MCF 10A (cell line): Measurements from ENCODE around the gene TRAF3IP3. TPM values are rescaled to one million over a fixed set of nuclear protein-coding genes. Genes with fewer than 3 reads are reported as not detected.

ENCODE experiments used
- BruUV-seq: library from RNA; stranded (reverse); fragments of 400-500 nt; replicated peaks from 2 replicates; lab custom pipeline; 2021; lab: Mats Ljungman, UMichigan
- CTCF ChIA-PET: fragments of 300-600 bp; sonication (Branson Sonifier 250); formaldehyde crosslinking; extraction: SDS; loops from one replicate; lab custom pipeline; 2021; ENCODE audit warnings: antibody characterized with exemption, inconsistent platforms; lab: Yijun Ruan, JAX
- POLR2A ChIA-PET: fragments of 300-600, 350-650 bp; sonication (Branson Sonifier 250); formaldehyde crosslinking; extraction: SDS; loops from one replicate; lab custom pipeline; 2020; ENCODE audit warnings: antibody characterized with exemption, inconsistent platforms; lab: Yijun Ruan, JAX
- DNase-seq: peaks from one replicate; pipeline ENCODE4 v3.0.0-alpha.2; 2018; ENCODE audit not compliant: unreplicated experiment
- H3K27ac Mint-ChIP-seq: one replicate; pipeline ENCODE4 v1.8.0; 2022; ENCODE audit warnings: mild to moderate bottlenecking, low read depth, mixed read lengths; ENCODE audit not compliant: unreplicated experiment
- H3K27me3 Mint-ChIP-seq: one replicate; pipeline ENCODE4 v1.8.0; 2022; ENCODE audit warnings: mixed read lengths; ENCODE audit not compliant: insufficient read depth, unreplicated experiment
- H3K36me3 Mint-ChIP-seq: one replicate; pipeline ENCODE4 v1.8.0; 2022; ENCODE audit warnings: mild to moderate bottlenecking, moderate library complexity, mixed read lengths; ENCODE audit not compliant: insufficient read depth, unreplicated experiment
- H3K4me1 Mint-ChIP-seq: one replicate; pipeline ENCODE4 v1.8.0; 2022; ENCODE audit warnings: mixed read lengths; ENCODE audit not compliant: insufficient read depth, unreplicated experiment
- H3K4me3 Mint-ChIP-seq: one replicate; pipeline ENCODE4 v1.8.0; 2022; ENCODE audit warnings: mild to moderate bottlenecking, moderate library complexity, mixed read lengths; ENCODE audit not compliant: unreplicated experiment
- H3K9me3 Mint-ChIP-seq: one replicate; pipeline ENCODE4 v1.8.0; 2022; ENCODE audit warnings: mixed read lengths; ENCODE audit not compliant: unreplicated experiment
- CTCF ChIP-seq: fragments of 200-600 bp; IDR thresholded peaks from one replicate; pipeline ENCODE4 v1.8.0; 2022; ENCODE audit warnings: antibody characterized with exemption, mild to moderate bottlenecking; ENCODE audit not compliant: unreplicated experiment
- intact Hi-C: fragments of 100-400 bp; cut with micrococcal nuclease; formaldehyde crosslinking; loops from 2 replicates; pipeline ENCODE4 v1.14.1; 2022
- total RNA-seq: library from RNA; stranded (reverse); gene quantifications from 2 replicates; pipeline ENCODE4 v1.2.3, GENCODE V29; 2022

The TRAF3IP3 gene
- total RNA-seq, 1 experiment from 2014 or later = not detected

DNA sequence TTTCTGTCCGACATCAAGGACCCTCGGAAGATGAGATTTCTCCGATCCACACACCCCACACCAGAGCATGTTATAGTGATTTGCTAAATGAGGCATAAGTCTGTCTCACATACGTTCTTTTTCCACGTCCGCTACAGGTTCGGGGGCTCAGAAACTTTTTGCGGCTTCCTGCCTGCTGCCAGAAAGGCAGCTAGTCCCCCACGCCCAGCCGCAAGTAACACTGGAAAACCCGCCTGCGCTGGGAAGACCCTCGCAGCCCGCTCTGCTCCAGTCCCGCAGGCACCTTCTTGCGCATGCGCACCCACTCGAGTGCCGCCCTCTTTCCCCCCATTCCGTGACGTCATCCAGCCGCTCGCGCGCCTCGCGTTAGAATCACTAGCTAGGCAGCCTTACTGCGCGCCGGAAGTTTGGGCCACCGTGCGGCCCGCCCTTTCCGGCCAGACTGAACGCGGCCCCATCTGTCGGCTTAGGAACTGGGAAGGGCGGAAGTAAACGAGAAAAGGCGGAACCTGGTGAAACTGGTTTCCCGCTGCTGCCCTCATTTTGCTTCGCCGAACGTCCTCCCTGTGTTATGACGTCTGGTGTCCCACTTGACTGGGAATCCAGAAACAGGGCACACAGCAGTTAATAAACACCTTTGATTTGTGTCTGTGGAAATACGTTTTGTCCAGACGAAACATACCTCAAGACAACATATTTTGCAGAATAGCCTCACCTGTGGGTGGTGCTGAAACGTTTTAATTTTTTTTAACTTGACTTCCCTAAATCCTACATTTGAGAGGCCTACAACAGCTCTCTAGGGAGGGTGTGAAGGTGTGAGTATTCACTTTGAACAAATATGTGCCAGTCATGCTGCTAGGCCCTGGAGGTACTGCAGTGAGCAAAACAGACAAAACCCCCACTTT lies 28.7 kb downstream of the TRAF3IP3 start, which contains the start of gene C1orf74:
Gene C1orf74, minus strand, starts transcription at position 295 of the 905 bp plus-strand sequence. CDS start 925 bp downstream, outside the sequence.
- intact Hi-C loops = loop anchor here (1.0 to 2.0 kb wide), 2 partner anchors 36 to 38 kb away; no protein-coding TSS in a partner anchor
- BruUV-seq = TSS peak; percentile 99
- no peak for TF ChIP-seq CTCF
- Mint-ChIP-seq H3K4me3 (peak within 1 kb of the TSS; percentile 90), H3K27ac (peak within 1 kb of the TSS; percentile 96), H3K36me3 (peaks cover 67% of the 10 kb centered on the region), H3K27me3 (no peaks in the 10 kb centered on the region), H3K4me1 (peaks cover 22% of the 10 kb centered on the region), H3K9me3 (no peaks in the 10 kb centered on the region)
- peak; percentile 100 for DNase-seq
- ChIA-PET POLR2A (interaction anchor here (0.6 to 6.2 kb wide), 34 partner anchors 8 to 355 kb away, joined by 3 to 142 read pairs (median 6); partner anchors contain the start of genes IRF6 and UTP25), CTCF (interaction anchor here (0.6 to 7.1 kb wide), 15 partner anchors 10 to 225 kb away, joined by 3 to 70 read pairs (median 6); partner anchors contain the start of gene UTP25)

DNA sequence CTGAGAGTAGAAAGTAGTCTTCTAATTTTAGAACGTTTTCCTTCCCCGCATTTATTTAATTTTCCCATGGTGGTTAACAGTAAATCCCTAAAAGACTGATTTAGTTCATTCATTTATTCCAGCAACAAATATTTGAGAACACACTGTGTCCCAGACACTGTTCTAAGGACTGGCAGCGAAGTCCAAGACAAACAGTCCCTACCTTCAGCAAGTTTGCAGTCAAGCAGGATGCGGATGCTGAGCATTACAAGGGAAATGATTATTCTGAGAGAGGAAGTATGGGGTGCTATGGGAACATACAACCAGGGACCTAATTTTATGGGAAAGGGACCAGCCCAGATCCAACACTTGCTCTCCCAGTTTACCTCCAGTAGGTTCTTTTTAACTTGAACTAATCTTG lies 29.7 kb downstream of the TRAF3IP3 start:
- intact Hi-C loops = loop anchor here (2.0 kb wide), 1 partner anchor 37 kb away; no protein-coding TSS in a partner anchor
- no peak for TF ChIP-seq CTCF
- ChIA-PET CTCF (interaction anchor here (0.7 to 7.1 kb wide), 13 partner anchors 11 to 64 kb away, joined by 3 to 70 read pairs (median 6); partner anchors contain the start of gene UTP25), POLR2A (interaction anchor here (0.7 to 6.2 kb wide), 12 partner anchors 16 to 352 kb away, joined by 3 to 142 read pairs (median 25); partner anchors contain the start of gene IRF6)
- Mint-ChIP-seq H3K4me3 (no peak overlapping the region), H3K9me3 (no peaks in the 10 kb centered on the region), H3K27ac (peak overlapping the region; percentile 96), H3K36me3 (peaks cover 74% of the 10 kb centered on the region), H3K27me3 (no peaks in the 10 kb centered on the region), H3K4me1 (peaks cover 22% of the 10 kb centered on the region)
- BruUV-seq = no TSS peak
- DNase-seq = no peak

DNA sequence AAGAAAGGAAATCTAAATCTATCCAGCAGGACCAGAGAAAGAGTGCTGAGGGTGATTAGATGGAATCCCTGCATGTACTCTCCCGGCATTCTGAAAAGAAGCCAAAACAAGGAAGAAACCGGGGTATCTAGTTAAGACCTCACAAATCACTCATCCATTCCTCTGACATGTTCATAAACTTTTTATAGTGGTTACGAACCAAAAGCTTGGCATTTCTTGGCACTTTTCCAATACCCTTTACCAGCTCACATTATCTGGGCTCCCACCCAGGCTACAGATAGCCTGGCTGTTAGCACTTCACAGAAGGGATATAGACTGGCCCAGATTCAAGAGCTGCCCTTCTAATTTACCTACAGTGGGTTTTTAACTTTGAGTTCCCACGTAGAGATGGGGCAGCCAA lies 30.3 kb downstream of the TRAF3IP3 start:
- H3K27me3 Mint-ChIP-seq = no peaks in the 10 kb centered on the region

More for the DNA sequence above, 30.3 kb downstream of the TRAF3IP3 start:
- Mint-ChIP-seq H3K27ac (peak overlapping the region; percentile 96), H3K36me3 (peaks cover 80% of the 10 kb centered on the region), H3K4me3 (no peak overlapping the region), H3K4me1 (peaks cover 22% of the 10 kb centered on the region), H3K9me3 (no peaks in the 10 kb centered on the region)
- DNase-seq = no peak
- no peak for TF ChIP-seq CTCF
- intact Hi-C loops = no loop called here
- CTCF ChIA-PET = interaction anchor here (0.7 to 7.1 kb wide), 14 partner anchors 9 to 64 kb away, joined by 3 to 70 read pairs (median 6); partner anchors contain the start of gene UTP25
- POLR2A ChIA-PET = interaction anchor here (0.7 to 6.2 kb wide), 9 partner anchors 9 to 63 kb away, joined by 3 to 142 read pairs (median 38); partner anchors contain the start of gene IRF6
- BruUV-seq = no TSS peak
